OCI-LY7 (cell line): Measurements from ENCODE around the gene SRC.

Experiments
- CTCF ChIP-seq: fragments of 200-600 bp; sonication (generic); conservative IDR thresholded peaks from 2 replicates; pipeline ENCODE4 v1.5.1; 2014; ENCODE audit warnings: mild to moderate bottlenecking, antibody characterized with exemption, low read length, moderate library complexity, mixed read lengths
- EZH2phosphoT487 ChIP-seq: fragments of 200-600 bp; sonication (generic); IDR thresholded peaks from 2 replicates; pipeline ENCODE4 v1.6.1; 2018; ENCODE audit warnings: low read depth, borderline replicate concordance, mild to moderate bottlenecking, mixed run types, antibody characterized with exemption, low read length, moderate library complexity, mixed read lengths

GRCh38 chr20:37421988-37422387 lies 76.0 kb downstream of the SRC start:
- TF ChIP-seq CTCF, result no peak
- no peak for TF ChIP-seq EZH2phosphoT487
